Measurements from ENCODE around the gene MSANTD2. TPM values are rescaled to one million over a fixed set of nuclear protein-coding genes. Genes with fewer than 3 reads are reported as not detected.

MSANTD2 gene
- total and polyA plus RNA-seq, 9 of the 15 experiments (the other 6 are each of a cell fraction or from before 2014, with no cell fraction given), result 1.3 to 9.9 (median 5.3) TPM

DNA sequence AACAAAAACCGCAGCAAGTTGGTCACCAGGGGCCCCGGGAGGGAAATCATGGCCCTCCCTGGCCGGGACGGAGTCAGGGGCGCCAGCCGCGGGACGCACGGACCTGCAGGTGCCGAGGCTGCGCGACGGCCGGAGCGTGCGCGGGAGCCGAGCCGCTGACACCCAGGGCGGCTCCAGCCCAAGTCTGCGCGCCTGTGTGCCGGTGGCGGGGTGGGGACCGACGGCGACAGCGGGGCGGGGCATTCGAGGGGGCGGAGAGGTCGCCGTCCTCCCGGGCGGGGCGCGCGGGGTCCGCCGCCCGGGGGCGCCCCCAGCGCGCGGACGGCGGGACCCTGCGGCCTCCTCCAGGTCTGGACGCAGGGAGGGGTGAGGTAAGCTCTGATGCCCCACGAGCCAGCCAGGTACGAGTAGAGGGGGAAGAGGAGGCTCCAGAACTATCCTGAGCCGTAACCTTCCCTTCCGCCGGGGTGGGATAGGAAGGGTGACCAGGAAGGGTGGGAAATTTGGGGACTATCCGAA lies 38.0 kb downstream of the MSANTD2 start, which contains the start of gene ESAM:
ESAM (minus strand) TSS at position 186 of the 519 bp plus-strand sequence; CDS start at position 50, 136 bp downstream.
- WGBS (ENCODE audit: insufficient coverage, low coverage, missing lambda C conversion rate), result 0% methylated on average over 8 of the region's 55 CpGs
- intact Hi-C loops (cut with micrococcal nuclease), result loop anchor here (10.0 kb wide), 1 partner anchor 347 kb away; no protein-coding TSS in a partner anchor
- Histone ChIP-seq H3K9me3 (replicated peaks; ENCODE audit: control insufficient read depth, insufficient read depth, low read depth, low read length) (no peaks in the 10 kb centered on the region), H3K9ac (ENCODE audit: insufficient read depth in 1 of 2, low read depth in 2 of 2, low read length in 2 of 2) (peak within 1 kb of the TSS; percentile 45 to 91), H3K9me1 (ENCODE audit: control insufficient read depth, insufficient read depth, low read length) (no peaks in the 10 kb centered on the region), H3K79me2 (ENCODE audit: control insufficient read depth, insufficient read depth, low read length) (no peaks in the 10 kb centered on the region), H3K4me2 (ENCODE audit: insufficient read depth, low read length) (peak within 1 kb of the TSS; percentile 93), H3K27ac (ENCODE audit: extremely low read depth, low read depth, low read length) (no peak within 1 kb of the TSS), H3K36me3 (ENCODE audit: control insufficient read depth, insufficient read depth, low read length) (no peaks in the 10 kb centered on the region; the same call in 2 of the 3 replicates), H4K20me1 (replicated peaks; ENCODE audit: control insufficient read depth, insufficient read depth, low read length) (no peaks in the 10 kb centered on the region), H2AFZ (ENCODE audit: low read depth, low read length) (peak within 1 kb of the TSS; percentile 95), H3K27me3 (ENCODE audit: control insufficient read depth in 2 of 2, insufficient read depth in 2 of 2, low read length in 2 of 2) (peaks cover 0 to 31% of the 10 kb centered on the region in 2 experiments; a peak in 3 of 5 replicates), H3K4me1 (replicated peaks in 1 of 2; ENCODE audit: control insufficient read depth in 2 of 2, insufficient read depth in 2 of 2, low read length in 2 of 2) (peaks cover 0 to 36% of the 10 kb centered on the region in 2 experiments; a peak in 4 of 5 replicates), H3K4me3 (peak within 1 kb of the TSS; percentile 46)
- ChIA-PET POLR2A (interaction anchor here (0.5 to 1.0 kb wide), 4 partner anchors 30 to 380 kb away, joined by 3 to 4 read pairs (median 3); no protein-coding TSS in a partner anchor), CTCF (ENCODE audit: low intra/inter-chr PET ratio) (interaction anchor here (0.6 to 2.6 kb wide), 6 partner anchors 25 to 118 kb away, joined by 3 to 24 read pairs (median 12); no protein-coding TSS in a partner anchor)
- DNase-seq (ENCODE audit: extremely low read depth in 1 of 4, low spot score in 3 of 4) (peak; percentile 75 to 94 (median 90)), ATAC-seq (peak; percentile 89), FAIRE-seq (no peak)
- BruUV-seq (replicated peaks), result no TSS peak
- in situ Hi-C loops (cut with MboI), result loop anchor here (10.0 kb wide), 2 partner anchors 87 to 347 kb away; partner anchors contain the start of genes SIAE and SPA17
- TF ChIP-seq RAD21 (CRISPR knock-in tag; conservative IDR thresholded peaks at IDR 0.05 in 1 of 2, IDR thresholded peaks at IDR 0.05 in 1 of 2) (peak in 1 of 2 experiments; percentile 15; a peak in 1 of 4 replicates), POLR2G (IDR thresholded peaks at IDR 0.05; ENCODE audit: low read depth, low read length) (peak; percentile 64), BHLHE40 (IDR thresholded peaks at IDR 0.05; ENCODE audit: low read length) (0 out of 2 replicates have a peak, but pooled peaks have one; percentile 5), RBM25 (IDR thresholded peaks at IDR 0.05; ENCODE audit: low read depth, low read length, severe bottlenecking) (no peak), RCOR1 (IDR thresholded peaks at IDR 0.05; ENCODE audit: borderline replicate concordance in 1 of 2, low read depth in 2 of 2, low read length in 2 of 2) (peak in 1 of 2 experiments; percentile 33; a peak in 1 of 4 replicates), FUS (optimal IDR thresholded peaks at IDR 0.05; ENCODE audit: low read depth, low read length) (no peak), ETV5 (CRISPR knock-in tag; IDR thresholded peaks at IDR 0.05; ENCODE audit: low read depth) (no peak), RB1 (IDR thresholded peaks at IDR 0.05; ENCODE audit: low read depth) (0 out of 2 replicates have a peak, but pooled peaks have one; percentile 31), ZNF695 (CRISPR knock-in tag; IDR thresholded peaks at IDR 0.05) (no peak), DNMT1 (IDR thresholded peaks at IDR 0.05) (no peak), SETDB1 (IDR thresholded peaks at IDR 0.05; ENCODE audit: low read length) (no peak), SMAD4 (CRISPR knock-in tag; conservative IDR thresholded peaks at IDR 0.05) (no peak)
- TF ChIP-seq, protein P1, sequence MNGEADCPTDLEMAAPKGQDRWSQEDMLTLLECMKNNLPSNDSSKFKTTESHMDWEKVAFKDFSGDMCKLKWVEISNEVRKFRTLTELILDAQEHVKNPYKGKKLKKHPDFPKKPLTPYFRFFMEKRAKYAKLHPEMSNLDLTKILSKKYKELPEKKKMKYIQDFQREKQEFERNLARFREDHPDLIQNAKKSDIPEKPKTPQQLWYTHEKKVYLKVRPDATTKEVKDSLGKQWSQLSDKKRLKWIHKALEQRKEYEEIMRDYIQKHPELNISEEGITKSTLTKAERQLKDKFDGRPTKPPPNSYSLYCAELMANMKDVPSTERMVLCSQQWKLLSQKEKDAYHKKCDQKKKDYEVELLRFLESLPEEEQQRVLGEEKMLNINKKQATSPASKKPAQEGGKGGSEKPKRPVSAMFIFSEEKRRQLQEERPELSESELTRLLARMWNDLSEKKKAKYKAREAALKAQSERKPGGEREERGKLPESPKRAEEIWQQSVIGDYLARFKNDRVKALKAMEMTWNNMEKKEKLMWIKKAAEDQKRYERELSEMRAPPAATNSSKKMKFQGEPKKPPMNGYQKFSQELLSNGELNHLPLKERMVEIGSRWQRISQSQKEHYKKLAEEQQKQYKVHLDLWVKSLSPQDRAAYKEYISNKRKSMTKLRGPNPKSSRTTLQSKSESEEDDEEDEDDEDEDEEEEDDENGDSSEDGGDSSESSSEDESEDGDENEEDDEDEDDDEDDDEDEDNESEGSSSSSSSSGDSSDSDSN (IDR thresholded peaks at IDR 0.05; ENCODE audit: borderline replicate concordance in 1 of 2, low read depth in 2 of 2, low read length in 2 of 2), result 0 out of 4 replicates have a peak, but pooled peaks have one; percentile 33 to 51
- TF ChIP-seq, protein P2, sequence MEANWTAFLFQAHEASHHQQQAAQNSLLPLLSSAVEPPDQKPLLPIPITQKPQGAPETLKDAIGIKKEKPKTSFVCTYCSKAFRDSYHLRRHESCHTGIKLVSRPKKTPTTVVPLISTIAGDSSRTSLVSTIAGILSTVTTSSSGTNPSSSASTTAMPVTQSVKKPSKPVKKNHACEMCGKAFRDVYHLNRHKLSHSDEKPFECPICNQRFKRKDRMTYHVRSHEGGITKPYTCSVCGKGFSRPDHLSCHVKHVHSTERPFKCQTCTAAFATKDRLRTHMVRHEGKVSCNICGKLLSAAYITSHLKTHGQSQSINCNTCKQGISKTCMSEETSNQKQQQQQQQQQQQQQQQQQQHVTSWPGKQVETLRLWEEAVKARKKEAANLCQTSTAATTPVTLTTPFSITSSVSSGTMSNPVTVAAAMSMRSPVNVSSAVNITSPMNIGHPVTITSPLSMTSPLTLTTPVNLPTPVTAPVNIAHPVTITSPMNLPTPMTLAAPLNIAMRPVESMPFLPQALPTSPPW (CRISPR knock-in tag; IDR thresholded peaks at IDR 0.05), result peak; percentile 59
- TF ChIP-seq, protein P3, sequence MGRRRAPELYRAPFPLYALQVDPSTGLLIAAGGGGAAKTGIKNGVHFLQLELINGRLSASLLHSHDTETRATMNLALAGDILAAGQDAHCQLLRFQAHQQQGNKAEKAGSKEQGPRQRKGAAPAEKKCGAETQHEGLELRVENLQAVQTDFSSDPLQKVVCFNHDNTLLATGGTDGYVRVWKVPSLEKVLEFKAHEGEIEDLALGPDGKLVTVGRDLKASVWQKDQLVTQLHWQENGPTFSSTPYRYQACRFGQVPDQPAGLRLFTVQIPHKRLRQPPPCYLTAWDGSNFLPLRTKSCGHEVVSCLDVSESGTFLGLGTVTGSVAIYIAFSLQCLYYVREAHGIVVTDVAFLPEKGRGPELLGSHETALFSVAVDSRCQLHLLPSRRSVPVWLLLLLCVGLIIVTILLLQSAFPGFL (CRISPR knock-in tag; IDR thresholded peaks at IDR 0.05), result no peak
